PFSK-1 (cell line): ENCODE data around the gene MICAL1.

Experiments
- FOXP2 ChIP-seq: optimal IDR thresholded peaks from 2 replicates; pipeline ENCODE3; 2011; ENCODE audit warnings: borderline replicate concordance, control low read depth, inconsistent platforms; ENCODE audit not compliant: insufficient read depth; ENCODE audit errors: extremely low read length, extremely low read depth
- POLR2AphosphoS5 ChIP-seq: IDR thresholded peaks from 2 replicates; pipeline ENCODE4 v1.6.1; 2012; ENCODE audit warnings: low read depth, mild to moderate bottlenecking, control low read depth, low read length, moderate library complexity
- REST ChIP-seq, 2 experiments: IDR thresholded peaks; 2 replicates each; pipeline versions ENCODE4 v1.6.1 to v1.8.0; 2011 to 2012; ENCODE audit warnings: low read depth in 2 of 2, low read length in 2 of 2, control low read depth in 1 of 2, inconsistent platforms in 1 of 2, mild to moderate bottlenecking in 1 of 2, moderate library complexity in 1 of 2; ENCODE audit not compliant: insufficient read depth in 1 of 2
- SIN3A ChIP-seq: IDR thresholded peaks from 2 replicates; pipeline ENCODE4 v1.6.1; 2012; ENCODE audit warnings: mild to moderate bottlenecking, low read length, moderate library complexity, borderline replicate concordance; ENCODE audit not compliant: insufficient read depth
- TAF1 ChIP-seq: IDR thresholded peaks from 2 replicates; pipeline ENCODE4 v1.6.1; 2012; ENCODE audit warnings: low read length, control low read depth, borderline replicate concordance; ENCODE audit not compliant: insufficient read depth

MICAL1 gene

GRCh38 chr6:109452181-109452580 lies 3.4 kb downstream of the MICAL1 start:
- TF ChIP-seq POLR2AphosphoS5: no peak
- no peak for TF ChIP-seq SIN3A
- TF ChIP-seq FOXP2: no peak
- TF ChIP-seq REST (IDR thresholded peaks at IDR 0.05; ENCODE audit: insufficient read depth in 1 of 2, low read depth in 2 of 2, low read length in 2 of 2): no peak
- TF ChIP-seq TAF1: no peak

- TF ChIP-seq SIN3A (no peak), REST (IDR thresholded peaks at IDR 0.05; ENCODE audit: insufficient read depth in 1 of 2, low read depth in 2 of 2, low read length in 2 of 2) (no peak), TAF1 (no peak), FOXP2 (no peak), POLR2AphosphoS5 (no peak)
Observed at GRCh38 chr6:109451376-109451775, 4.2 kb downstream of the MICAL1 start.

DNA sequence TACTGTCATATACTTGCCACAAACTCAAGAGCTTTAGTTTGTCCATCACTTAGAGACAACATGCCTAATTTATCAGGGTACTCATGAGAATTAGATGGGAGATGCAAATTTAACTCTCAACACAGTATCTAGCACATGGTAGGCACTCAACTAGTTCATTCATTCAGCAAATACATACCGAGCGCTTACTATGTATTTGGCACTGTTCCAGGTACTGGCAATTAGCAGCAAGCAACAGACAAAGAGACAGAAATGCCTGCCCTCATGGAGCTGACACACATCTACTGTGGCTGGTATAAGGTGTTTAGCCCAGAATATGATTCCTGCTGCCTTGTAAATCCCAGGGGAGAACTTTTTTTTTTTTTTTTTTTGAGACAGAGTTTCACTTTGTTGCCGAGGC lies 4.8 kb downstream of the MICAL1 start:
- TF ChIP-seq TAF1: no peak
- TF ChIP-seq SIN3A: no peak
- TF ChIP-seq FOXP2: no peak
- no peak for TF ChIP-seq POLR2AphosphoS5
- no peak for TF ChIP-seq REST (IDR thresholded peaks at IDR 0.05; ENCODE audit: insufficient read depth in 1 of 2, low read depth in 2 of 2, low read length in 2 of 2)

DNA sequence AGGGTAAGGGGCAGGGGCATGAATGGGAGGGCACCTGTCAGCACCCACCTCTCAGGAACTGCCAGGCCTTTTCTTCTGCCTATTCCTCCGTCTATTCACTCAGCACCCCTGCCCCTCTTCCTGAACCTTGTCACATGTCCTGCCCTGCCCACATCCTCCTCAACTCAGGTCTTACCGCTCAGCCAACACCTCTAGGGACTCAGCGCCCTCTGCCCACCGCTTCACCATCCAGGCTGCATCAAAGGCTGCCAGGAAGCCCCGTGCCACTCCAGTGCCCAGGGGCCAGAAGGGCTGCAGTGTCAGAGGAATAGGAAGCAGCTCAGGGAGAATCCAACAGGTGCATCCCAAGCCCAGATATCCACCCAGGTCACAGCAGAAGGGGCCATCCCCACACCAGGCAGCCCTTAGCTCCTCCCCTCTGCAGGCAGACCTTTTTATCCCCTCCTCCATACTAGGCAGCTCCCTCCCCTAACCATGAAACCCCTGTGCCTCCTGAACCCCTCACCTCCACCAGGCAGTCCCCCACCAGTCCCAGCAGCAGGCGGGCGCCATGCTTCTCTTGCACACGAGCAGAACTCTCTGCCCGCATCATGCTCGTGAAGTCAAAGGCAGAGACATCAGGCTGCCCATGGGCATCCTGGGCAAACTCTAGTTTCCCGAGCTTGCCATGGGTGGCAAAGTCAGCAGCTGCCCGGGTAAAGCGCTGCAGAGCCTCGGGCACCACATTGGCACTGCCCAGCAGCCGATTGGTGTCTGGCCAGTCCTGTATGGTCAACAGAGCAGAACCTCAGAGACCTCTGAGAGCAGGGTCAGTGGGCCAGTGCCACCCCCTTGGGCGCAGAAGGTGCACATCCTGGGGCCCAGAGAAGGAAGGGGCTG lies 5.5 kb downstream of the MICAL1 start:
- TF ChIP-seq TAF1: no peak
- TF ChIP-seq SIN3A: no peak
- no peak for TF ChIP-seq REST (IDR thresholded peaks at IDR 0.05; ENCODE audit: insufficient read depth in 1 of 2, low read depth in 2 of 2, low read length in 2 of 2)
- no peak for TF ChIP-seq POLR2AphosphoS5
- TF ChIP-seq FOXP2: no peak
